K562 (cell line): ENCODE results near the gene PM20D2. TPM values are rescaled to one million over a fixed set of nuclear protein-coding genes. Genes with fewer than 3 reads are reported as not detected.

ENCODE experiments used
- ATAC-seq: fragments of 200-7000 bp; cut with Tn5 transposase; 3 replicates; pipeline ENCODE4 v1.9.1; 2020; ENCODE audit warnings: moderate library complexity
- BruUV-seq: library from RNA; stranded (reverse); fragments of 400-500 nt; replicated peaks from 2 replicates; lab custom pipeline; 2021; lab: Mats Ljungman, UMichigan
- CTCF ChIA-PET: fragments of 300-600 bp; formaldehyde crosslinking; extraction: SDS; loops from one replicate; lab custom pipeline; 2021; ENCODE audit warnings: low intra/inter-chr PET ratio; lab: Yijun Ruan, JAX
- POLR2A ChIA-PET: fragments of 300-600, 350-650 bp; sonication (Branson Sonifier 250); formaldehyde crosslinking; extraction: SDS; loops from one replicate; lab custom pipeline; 2021; ENCODE audit warnings: antibody characterized with exemption, inconsistent platforms; lab: Yijun Ruan, JAX
- DNase-seq, 4 experiments: peaks; one replicate each; pipeline versions ENCODE4 v3.0.0 to v3.0.0-alpha.2; 2011 to 2018; ENCODE audit warnings: low spot score in 3 of 4, mixed read lengths in 3 of 4; ENCODE audit errors: extremely low read depth in 1 of 4
- FAIRE-seq: peaks from 2 replicates; lab custom pipeline; 2011; peaks lifted over from hg19 to GRCh38; lab: Jason Lieb, UNC
- H2AFZ ChIP-seq: 2 replicates; pipeline ENCODE4 v1.6.0; 2011; ENCODE audit warnings: low read depth, low read length, control low read depth, inconsistent platforms
- H3K27ac ChIP-seq: fragments of 200-600 bp; 3 replicates; pipeline ENCODE4 v1.8.0; 2011; ENCODE audit warnings: low read depth, mild to moderate bottlenecking, control low read depth, inconsistent platforms, low read length, moderate library complexity, mixed read lengths; ENCODE audit errors: extremely low read depth
- H3K27me3 ChIP-seq, 2 experiments: fragments of 300-600 bp in 1 of 2; 2 replicates in 1 of 2; 3 replicates in 1 of 2; pipeline versions ENCODE4 v1.6.0 to v1.8.0; 2011; ENCODE audit warnings: inconsistent platforms in 2 of 2, low read length in 2 of 2, mild to moderate bottlenecking in 1 of 2, mixed read lengths in 1 of 2, moderate library complexity in 1 of 2; ENCODE audit not compliant: control insufficient read depth in 2 of 2, insufficient read depth in 2 of 2
- H3K36me3 ChIP-seq: fragments of 300-600 bp; 3 replicates; pipeline ENCODE4 v1.8.0; 2011; ENCODE audit warnings: mild to moderate bottlenecking, low read length, inconsistent platforms; ENCODE audit not compliant: control insufficient read depth, insufficient read depth
- H3K4me1 ChIP-seq, 2 experiments: fragments of 200-600 bp in 1 of 2; replicated peaks in 1 of 2; 2 replicates in 1 of 2; 3 replicates in 1 of 2; pipeline versions ENCODE4 v1.5.1 to v1.8.0; 2011; ENCODE audit warnings: inconsistent platforms in 2 of 2, low read length in 2 of 2, mild to moderate bottlenecking in 1 of 2, mixed read lengths in 1 of 2, moderate library complexity in 1 of 2; ENCODE audit not compliant: control insufficient read depth in 2 of 2, insufficient read depth in 2 of 2
- H3K4me2 ChIP-seq: 2 replicates; pipeline ENCODE4 v1.6.1; 2011; ENCODE audit warnings: low read length, control low read depth, inconsistent platforms, mixed read lengths; ENCODE audit not compliant: insufficient read depth
- H3K4me3 ChIP-seq: fragments of 200-600 bp; sonication (generic), shearing (Covaris generic); 2 replicates; pipeline ENCODE4 v1.5.1; 2016; ENCODE audit warnings: control low read depth, inconsistent platforms
- H3K79me2 ChIP-seq: fragments of 200-600 bp; 3 replicates; pipeline ENCODE4 v1.8.0; 2011; ENCODE audit warnings: low read length, inconsistent platforms; ENCODE audit not compliant: control insufficient read depth, insufficient read depth
- H3K9ac ChIP-seq, 2 experiments: 2 replicates each; pipeline versions ENCODE4 v1.6.0 to v1.6.1; 2011; ENCODE audit warnings: low read depth in 2 of 2, low read length in 2 of 2, control low read depth in 1 of 2, inconsistent platforms in 1 of 2, mild to moderate bottlenecking in 1 of 2, mixed read lengths in 1 of 2; ENCODE audit not compliant: insufficient read depth in 1 of 2
- H3K9me1 ChIP-seq: one replicate; pipeline ENCODE4 v1.6.0; 2011; ENCODE audit warnings: inconsistent platforms, mild to moderate bottlenecking, low read length, moderate library complexity; ENCODE audit not compliant: control insufficient read depth, insufficient read depth
- H3K9me3 ChIP-seq: replicated peaks from 2 replicates; pipeline ENCODE4 v1.5.1; 2011; ENCODE audit warnings: low read depth, low read length, inconsistent platforms; ENCODE audit not compliant: control insufficient read depth, insufficient read depth
- H4K20me1 ChIP-seq: replicated peaks from 2 replicates; pipeline ENCODE4 v1.6.1; 2011; ENCODE audit warnings: low read length, inconsistent platforms, mixed read lengths; ENCODE audit not compliant: control insufficient read depth, insufficient read depth
- BRCA1 ChIP-seq, 2 experiments: fragments of 450-650 bp in 1 of 2; sonication (generic) in 1 of 2; formaldehyde crosslinking in 1 of 2; IDR thresholded peaks; 2 replicates each; pipeline versions ENCODE4 v1.5.0 to v1.6.1; 2017 to 2020; ENCODE audit warnings: mild to moderate bottlenecking in 1 of 2, missing genetic modification reagents in 1 of 2
- CBX3 ChIP-seq, 2 experiments: IDR thresholded peaks; 1 replicate in 1 of 2; 2 replicates in 1 of 2; pipeline ENCODE4 v1.6.1; 2012; ENCODE audit warnings: inconsistent platforms in 2 of 2, low read length in 2 of 2, borderline replicate concordance in 1 of 2, control low read depth in 1 of 2
- HNRNPL ChIP-seq: fragments of 200-400 bp; formaldehyde crosslinking; IDR thresholded peaks from 2 replicates; pipeline ENCODE4 v1.6.1; 2017; ENCODE audit warnings: low read depth, mild to moderate bottlenecking, low read length
- MAZ ChIP-seq, 2 experiments: fragments of 450-650 bp in 1 of 2; sonication (generic) in 1 of 2; formaldehyde crosslinking; IDR thresholded peaks in 1 of 2; conservative IDR thresholded peaks in 1 of 2; 2 replicates each; pipeline versions ENCODE4 v1.4.0 to v1.5.0; 2020; ENCODE audit warnings: mild to moderate bottlenecking in 1 of 2, missing genetic modification reagents in 1 of 2
- MTA2 ChIP-seq: fragments of 450-650 bp; IDR thresholded peaks from 2 replicates; pipeline ENCODE4 v1.6.1; 2016; ENCODE audit warnings: low read depth
- NFIC ChIP-seq: fragments of 450-650 bp; IDR thresholded peaks from 2 replicates; pipeline ENCODE4 v1.6.1; 2017; ENCODE audit warnings: mild to moderate bottlenecking, inconsistent platforms
- NR2C1 ChIP-seq, 2 experiments: fragments of 450-650 bp; IDR thresholded peaks; 2 replicates each; pipeline ENCODE4 v1.6.1; 2017; ENCODE audit warnings: mild to moderate bottlenecking in 2 of 2, antibody characterized with exemption in 1 of 2, inconsistent platforms in 1 of 2, missing compliant biosample characterization in 1 of 2, missing genetic modification characterization in 1 of 2
- PHB2 ChIP-seq: fragments of 450-650 bp; IDR thresholded peaks from 2 replicates; pipeline ENCODE4 v1.6.1; 2017; ENCODE audit warnings: low read depth
- SMAD2 ChIP-seq: fragments of 150-350 bp; IDR thresholded peaks from 2 replicates; pipeline ENCODE4 v1.6.1; 2014; ENCODE audit warnings: low read depth, mild to moderate bottlenecking, low read length
- SMARCA4 ChIP-seq: fragments of 450-650 bp; IDR thresholded peaks from 2 replicates; pipeline ENCODE4 v1.6.1; 2016
- TAF15 ChIP-seq: fragments of 200-400 bp; formaldehyde crosslinking; IDR thresholded peaks from 2 replicates; pipeline ENCODE4 v1.6.1; 2017; ENCODE audit warnings: mild to moderate bottlenecking, low read depth, low read length, moderate library complexity
- ZBTB1 ChIP-seq: sonication (generic); formaldehyde crosslinking; IDR thresholded peaks from 2 replicates; pipeline ENCODE4 v1.8.1; 2023; ENCODE audit warnings: missing genetic modification reagents, low read depth, mild to moderate bottlenecking, borderline replicate concordance
- ZFP91 ChIP-seq: sonication (generic); formaldehyde crosslinking; IDR thresholded peaks from 2 replicates; pipeline ENCODE4 v1.8.0; 2022; ENCODE audit warnings: mild to moderate bottlenecking, missing genetic modification reagents
- ZNF436 ChIP-seq: fragments of 250-450, 450-650 bp; sonication (Bioruptor Pico); formaldehyde crosslinking; IDR thresholded peaks from 2 replicates; pipeline ENCODE4 v1.7.0; 2020; ENCODE audit warnings: mild to moderate bottlenecking
- ZNF584 ChIP-seq: fragments of 200-800 bp; sonication (Bioruptor generic); IDR thresholded peaks from 2 replicates; pipeline ENCODE4 v1.6.1; 2016; ENCODE audit warnings: low read depth, mild to moderate bottlenecking, missing genetic modification characterization, missing compliant biosample characterization
- ZNF639 ChIP-seq, 2 experiments: fragments of 200-800 bp in 1 of 2; sonication (Bioruptor generic) in 1 of 2; sonication (generic) in 1 of 2; formaldehyde crosslinking in 1 of 2; IDR thresholded peaks in 1 of 2; conservative IDR thresholded peaks in 1 of 2; 2 replicates each; pipeline versions ENCODE4 v1.5.0 to v1.6.1; 2016 to 2020; ENCODE audit warnings: missing compliant biosample characterization in 1 of 2, missing genetic modification characterization in 1 of 2, missing genetic modification reagents in 1 of 2
- WGBS: fragments of 100-300 bp; shearing (Covaris generic); methylation state at CpG from one replicate; pipeline ENCODE4 v1.1.6; 2016; ENCODE audit warnings: low coverage, mixed read lengths; ENCODE audit not compliant: insufficient coverage; ENCODE audit errors: missing lambda C conversion rate; 5-methylcytosine and 5-hydroxymethylcytosine counted together
- in situ Hi-C: fragments of 300-500 bp; cut with MboI; formaldehyde crosslinking; loops from 4 replicates; pipeline ENCODE4 v1.15.0; 2018; ENCODE audit warnings: inconsistent platforms, mixed read lengths
- intact Hi-C: fragments of 100-400 bp; cut with micrococcal nuclease; formaldehyde crosslinking; loops from 2 replicates; pipeline ENCODE4 v1.14.2; 2022
- polyA plus RNA-seq, 8 experiments: library from polyadenylated mRNA; depleted of rRNA in 4 of 8; stranded (reverse) in 5 of 8; unstranded in 3 of 8; fragments of >200 nt; fragmentation: Nextera tagmentation in 2 of 8; fragmentation: Illumina TruSeq in 1 of 8; extraction: Ambion mirVana in 2 of 8; extraction: Trizol in 1 of 8; gene quantifications; 2 replicates each; pipeline versions ENCODE4 v1.2.1 to v1.2.3, GENCODE V29; 2011 to 2014; ENCODE audit warnings: inconsistent platforms in 1 of 8, missing spikeins in 1 of 8
- total RNA-seq, 7 experiments: library from RNA; depleted of rRNA in 6 of 7; stranded (reverse); fragments of >200 nt in 6 of 7; fragmentation: Illumina TruSeq in 2 of 7; extraction: Trizol in 2 of 7; gene quantifications; 2 replicates each; pipeline versions ENCODE4 v1.2.1 to v1.2.3, GENCODE V29; 2011 to 2021; ENCODE audit warnings: low replicate concordance in 1 of 7

The PM20D2 gene
- total and polyA plus RNA-seq, 9 of the 15 experiments (the other 6 are each of a cell fraction or from before 2014, with no cell fraction given), result 0.30 to 2.6 (median 1.00) TPM

- no peak for ATAC-seq
- intact Hi-C loops, result no loop called here
- BruUV-seq, result no TSS peak
- no peak for DNase-seq
- TF ChIP-seq MAZ (CRISPR knock-in tag; conservative IDR thresholded peaks at IDR 0.05 in 1 of 2, IDR thresholded peaks at IDR 0.05 in 1 of 2), result no peak
- TF ChIP-seq SMARCA4, result no peak
- TF ChIP-seq BRCA1 (IDR thresholded peaks at IDR 0.05), result no peak
- TF ChIP-seq BRCA1 (CRISPR knock-in tag; IDR thresholded peaks at IDR 0.05), result no peak
- no peak for TF ChIP-seq NR2C1 (IDR thresholded peaks at IDR 0.05)
- no peak for TF ChIP-seq NR2C1 (tag; IDR thresholded peaks at IDR 0.05)
- TF ChIP-seq TAF15, result no peak
- no peak for TF ChIP-seq NFIC
- TF ChIP-seq MTA2, result no peak
- TF ChIP-seq ZNF639 (CRISPR knock-in tag; conservative IDR thresholded peaks at IDR 0.05 in 1 of 2, IDR thresholded peaks at IDR 0.05 in 1 of 2), result no peak
- no peak for TF ChIP-seq HNRNPL
- TF ChIP-seq SMAD2, result no peak
- no peak for TF ChIP-seq ZFP91
- TF ChIP-seq ZNF584 (CRISPR knock-in tag), result no peak
- TF ChIP-seq PHB2, result no peak
- TF ChIP-seq ZNF436 (CRISPR knock-in tag), result no peak
- TF ChIP-seq ZBTB1, result no peak
- TF ChIP-seq CBX3 (IDR thresholded peaks at IDR 0.05; ENCODE audit: borderline replicate concordance in 1 of 2, low read length in 2 of 2), result no peak
- in situ Hi-C loops, result no loop called here
- Histone ChIP-seq H3K4me1 (no peaks in the 10 kb centered on the region), H3K36me3 (no peaks in the 10 kb centered on the region), H3K9me1 (no peaks in the 10 kb centered on the region), H2AFZ (no peak overlapping the region), H3K79me2 (no peaks in the 10 kb centered on the region), H3K9me3 (no peaks in the 10 kb centered on the region), H3K4me3 (no peak overlapping the region), H3K27ac (no peak overlapping the region), H3K9ac (no peak overlapping the region), H3K27me3 (peaks cover 4 to 16% of the 10 kb centered on the region in 2 experiments; a peak in 3 of 5 replicates), H4K20me1 (no peaks in the 10 kb centered on the region), H3K4me2 (no peak overlapping the region)
- 0% methylated on average over 4 of the region's 4 CpGs for WGBS
- no peak for FAIRE-seq
- ChIA-PET POLR2A (interaction anchor here (0.7 kb wide), 1 partner anchor 14 kb away, joined by 3 read pairs; no protein-coding TSS in a partner anchor), CTCF (no interaction called here)
Measured at GRCh38 chr6:89205819-89206218, 60.0 kb downstream of the PM20D2 start.
